Fibroblast of skin of back (primary cell): ENCODE results near the gene RAVER2.
"Not testable (repeated sequence)": the region's sequence is repeated elsewhere in the genome, so short reads cannot be mapped to it uniquely, and the experiment has no call there.

Experiments used
- DNase-seq: peaks from one replicate; pipeline ENCODE4 v3.0.0-alpha.2; 2013

The RAVER2 gene

DNA sequence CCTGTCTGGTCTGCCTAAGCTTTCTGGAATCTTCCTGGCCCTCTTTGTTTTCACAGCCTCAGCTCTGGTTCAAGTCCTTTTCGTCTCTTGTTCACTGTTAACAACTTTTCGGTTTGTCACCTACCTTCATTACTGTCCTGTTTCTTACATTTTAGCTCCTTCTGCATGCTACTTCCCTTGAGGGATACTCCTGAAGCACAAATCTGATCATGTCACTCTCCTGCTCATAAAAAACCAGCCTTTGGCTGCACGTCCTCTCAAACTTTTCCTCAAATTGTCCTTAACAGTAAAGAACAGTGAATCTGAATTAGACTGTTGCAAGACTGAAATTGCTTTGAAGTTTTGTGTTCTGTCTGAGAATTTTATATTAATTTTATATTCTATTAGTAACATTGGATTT lies 3.3 kb downstream of the RAVER2 start:
- DNase-seq = no peak

- DNase-seq = no peak
These were observed 3.8 kb downstream of the RAVER2 start for GRCh38 chr1:64748706-64749105.

DNA sequence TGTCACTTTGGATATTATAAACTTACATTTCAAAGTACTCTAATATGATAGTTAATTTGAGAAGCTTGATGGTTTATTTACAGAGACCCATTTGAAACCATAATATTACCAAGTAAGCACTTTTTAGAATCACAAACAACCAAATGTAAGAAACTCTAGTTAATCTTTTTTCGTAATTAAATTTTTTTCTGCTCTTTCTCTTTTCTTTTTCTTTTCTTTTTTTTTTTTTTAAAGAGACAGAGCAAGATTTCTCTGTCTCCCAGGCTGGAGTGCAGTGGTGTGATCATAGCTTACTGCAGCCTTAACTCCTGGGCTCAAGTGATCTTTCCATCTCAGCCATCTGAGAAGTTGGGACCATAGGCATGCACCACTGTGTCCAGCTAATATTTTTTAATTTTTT lies 5.2 kb downstream of the RAVER2 start:
- no peak for DNase-seq

- peak; percentile 62 for DNase-seq
These were observed 6.0 kb downstream of the RAVER2 start for GRCh38 chr1:64750875-64751274.

GRCh38 chr1:64754173-64754572 lies 9.3 kb downstream of the RAVER2 start:
- DNase-seq = no peak

- DNase-seq = no peak
These were observed 10.5 kb downstream of the RAVER2 start for GRCh38 chr1:64755361-64755760.

DNA sequence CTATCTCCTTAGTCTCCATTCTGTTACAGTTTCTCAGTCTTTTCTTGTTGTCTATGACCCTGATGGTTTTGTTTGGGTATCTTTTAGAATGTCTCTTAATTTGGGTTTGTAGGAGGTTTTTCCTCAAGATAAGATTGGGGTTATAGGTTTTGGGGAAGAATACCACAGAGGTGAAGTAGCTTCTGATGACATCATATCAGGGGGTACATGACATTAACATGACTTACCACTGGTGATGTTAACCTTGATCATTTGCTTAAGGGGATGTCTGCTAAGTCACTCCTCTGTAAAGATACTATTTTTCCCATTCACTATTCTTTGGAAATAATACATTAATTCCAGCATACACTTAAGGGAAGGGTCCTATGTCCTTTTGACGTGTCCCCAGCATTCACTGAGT lies 11.9 kb downstream of the RAVER2 start:
- DNase-seq = no peak

DNA sequence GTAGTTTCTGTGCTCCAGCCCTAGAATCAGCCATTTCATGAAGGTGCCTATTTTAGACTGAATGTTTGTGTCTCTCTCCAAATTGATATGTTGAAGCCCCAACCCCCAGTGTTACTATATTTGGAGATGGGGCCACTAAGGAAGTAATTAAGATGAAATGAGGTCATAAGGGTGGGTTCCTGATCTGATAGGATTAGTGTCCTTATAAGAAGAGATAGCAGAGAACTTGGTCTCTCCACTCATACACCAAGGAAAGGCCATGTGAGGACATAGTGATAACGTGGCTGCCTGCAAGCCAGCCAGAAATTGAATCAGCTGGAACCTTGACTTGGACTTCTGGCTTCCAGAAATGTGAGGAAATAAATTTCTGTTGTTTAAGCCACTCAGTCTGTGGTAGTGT lies 12.3 kb downstream of the RAVER2 start:
- DNase-seq = no peak

- DNase-seq = no peak
These were observed 13.4 kb downstream of the RAVER2 start for GRCh38 chr1:64758233-64758632.

GRCh38 chr1:64759968-64760367 lies 15.1 kb downstream of the RAVER2 start:
- no peak for DNase-seq

DNA sequence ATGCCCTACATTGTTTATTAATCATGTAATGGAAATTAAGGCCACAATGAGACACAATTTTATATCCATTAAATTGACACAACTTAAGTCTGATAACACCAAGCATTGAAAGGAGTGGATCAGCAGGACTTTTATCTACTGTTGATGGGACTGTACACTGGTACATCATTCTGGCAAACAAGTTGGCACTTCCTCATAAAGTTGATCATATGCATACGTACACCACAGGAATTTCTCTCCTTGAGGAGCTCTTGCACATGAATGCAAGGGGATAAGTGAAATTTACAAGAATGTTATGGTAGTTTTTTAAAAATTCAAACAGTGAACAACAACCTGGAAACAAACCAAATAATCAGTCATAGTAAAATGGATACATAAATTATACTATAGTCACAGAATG lies 20.1 kb downstream of the RAVER2 start:
- DNase-seq = no peak

- no peak for DNase-seq
These were observed 21.0 kb downstream of the RAVER2 start for GRCh38 chr1:64765826-64766225.

- DNase-seq = no peak
These were observed 21.6 kb downstream of the RAVER2 start for GRCh38 chr1:64766429-64766828.

DNA sequence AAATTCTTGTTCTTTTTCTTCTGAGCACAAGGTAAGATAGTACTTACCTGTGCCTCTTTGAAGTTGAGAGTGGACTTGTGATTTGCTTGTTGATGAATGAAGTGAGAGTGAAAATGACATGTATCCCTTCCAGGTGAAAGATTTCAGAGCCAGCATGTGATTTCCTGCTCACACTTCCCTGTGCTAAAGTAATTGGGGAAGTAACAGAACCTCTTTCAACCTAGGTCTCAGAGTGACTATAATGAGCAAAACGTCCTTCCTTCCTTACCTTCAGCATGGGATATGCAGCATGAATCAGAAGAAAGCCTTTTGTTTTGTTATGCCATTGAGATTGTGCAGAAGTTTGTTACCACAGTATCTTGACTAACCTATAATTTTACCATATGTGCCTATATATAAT lies 24.6 kb downstream of the RAVER2 start:
- no peak for DNase-seq

GRCh38 chr1:64769971-64770370 lies 25.1 kb downstream of the RAVER2 start:
- no peak for DNase-seq

DNA sequence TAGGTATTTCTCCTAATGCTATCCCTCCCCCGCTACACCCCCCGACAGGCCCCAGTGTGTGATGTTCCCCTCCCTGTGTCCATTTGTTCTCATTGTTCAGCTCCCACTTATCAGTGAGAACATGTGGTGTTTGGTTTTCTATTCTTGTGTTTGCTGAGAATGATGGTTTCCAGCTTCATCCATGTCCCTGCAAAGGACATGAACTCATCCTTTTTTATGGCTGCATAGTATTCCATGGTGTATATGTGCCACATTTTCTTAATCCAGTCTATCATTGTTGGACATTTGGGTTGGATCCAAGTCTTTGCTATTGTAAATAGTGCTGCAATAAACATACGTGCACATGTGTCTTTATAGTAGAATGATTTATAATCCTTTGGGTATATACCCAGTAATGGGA lies 28.4 kb downstream of the RAVER2 start:
- DNase-seq = not testable (repeated sequence)

DNA sequence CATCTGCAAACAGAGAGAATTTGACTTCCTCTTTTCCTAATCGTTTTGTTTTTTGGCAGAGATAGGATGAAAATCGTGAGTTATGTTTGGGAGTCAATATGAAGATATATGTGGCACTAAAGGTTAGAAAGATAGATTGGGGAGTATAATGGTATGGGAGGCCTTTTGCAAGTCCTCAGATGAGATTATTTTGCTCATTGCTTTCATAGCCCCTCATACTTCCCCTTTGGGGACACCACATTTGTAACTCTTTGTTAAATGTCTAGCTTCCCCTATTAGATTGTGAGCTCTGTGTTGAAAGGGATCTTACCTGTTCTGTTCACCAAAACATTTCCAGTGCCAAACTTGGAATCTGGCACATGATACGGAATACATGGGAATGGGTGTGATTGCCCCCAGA lies 30.2 kb downstream of the RAVER2 start:
- DNase-seq = no peak

DNA sequence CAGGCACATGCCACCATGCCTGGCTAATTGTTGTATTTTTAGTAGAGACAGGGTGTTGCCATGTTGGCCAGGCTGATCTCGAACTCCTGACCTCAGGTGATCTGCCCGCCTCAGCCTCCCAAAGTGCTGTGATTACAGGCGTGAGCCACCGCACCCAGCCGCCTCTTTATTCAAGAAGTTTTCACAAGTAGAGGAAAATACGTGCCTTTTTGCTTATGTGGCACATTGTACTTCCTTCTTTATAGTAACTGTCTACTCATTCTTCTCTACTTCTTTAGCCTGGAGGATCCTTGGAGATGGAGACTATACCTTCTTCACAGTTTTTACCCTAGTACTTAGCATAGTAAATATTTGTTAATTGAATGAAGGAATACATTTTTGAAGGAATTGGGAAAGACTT lies 37.2 kb downstream of the RAVER2 start:
- not testable (repeated sequence) for DNase-seq

DNA sequence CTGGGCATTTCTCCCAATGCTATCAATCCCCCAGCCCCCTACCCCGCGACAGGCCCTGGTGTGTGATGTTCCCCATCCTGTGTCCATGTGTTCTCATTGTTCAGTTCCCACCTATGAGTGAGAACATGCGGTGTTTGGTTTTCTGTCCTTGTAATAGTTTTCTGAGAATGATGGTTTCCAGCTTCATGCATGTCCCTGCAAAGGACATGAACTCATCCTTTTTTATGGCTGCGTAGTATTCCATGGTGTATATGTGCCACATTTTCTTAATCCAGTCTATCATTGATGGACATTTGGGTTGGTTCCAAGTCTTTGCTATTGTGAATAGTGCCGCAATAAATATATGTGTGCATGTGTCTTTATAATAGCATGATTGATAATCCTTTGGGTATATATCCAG lies 38.0 kb downstream of the RAVER2 start:
- not testable (repeated sequence) for DNase-seq

GRCh38 chr1:64790832-64791487 lies 46.1 kb downstream of the RAVER2 start:
- no peak for DNase-seq

- no peak for DNase-seq
These were observed 54.0 kb downstream of the RAVER2 start for GRCh38 chr1:64798872-64799271.

GRCh38 chr1:64801851-64802523 lies 57.1 kb downstream of the RAVER2 start:
- DNase-seq = no peak

DNA sequence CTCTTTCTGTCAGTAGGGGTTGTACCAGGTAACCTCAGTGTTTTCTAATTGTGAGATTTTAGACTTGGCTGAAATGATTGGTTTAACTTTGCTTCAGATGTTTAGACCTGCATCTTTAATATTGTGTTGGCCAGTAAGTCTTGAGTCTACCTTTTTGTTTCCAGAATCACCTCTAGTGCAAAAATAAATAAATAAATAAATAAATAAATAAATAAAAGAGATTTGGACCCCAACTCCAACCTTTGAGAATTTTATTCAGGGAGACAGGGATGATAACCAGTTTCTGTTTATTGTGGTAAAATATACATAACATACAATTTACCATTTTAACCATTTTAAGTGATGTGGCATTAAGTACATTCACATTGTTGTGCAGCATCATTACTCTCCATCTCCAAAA lies 64.4 kb downstream of the RAVER2 start:
- no peak for DNase-seq

DNA sequence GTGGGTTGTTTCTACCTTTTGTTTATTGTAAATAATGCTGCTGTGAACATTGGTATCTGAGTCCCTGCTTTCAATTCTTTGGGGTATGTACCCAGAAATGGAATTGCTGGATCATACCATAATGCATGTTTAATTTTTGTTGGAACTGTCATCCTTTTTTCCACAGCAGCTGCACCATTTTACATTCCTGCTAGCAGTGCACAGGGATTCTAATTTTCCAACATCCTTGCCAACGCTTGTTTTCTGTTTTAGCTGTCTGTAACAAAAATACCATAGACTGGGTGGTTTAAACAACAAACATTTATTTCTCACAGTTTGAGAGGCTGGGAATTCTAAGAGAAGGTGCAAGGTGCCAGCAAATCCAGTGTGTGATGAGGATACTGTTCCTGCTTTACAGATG lies 65.1 kb downstream of the RAVER2 start:
- no peak for DNase-seq

- DNase-seq = no peak
These were observed 66.3 kb downstream of the RAVER2 start for GRCh38 chr1:64811131-64811530.
